ENCODE data around the gene TRA2A. TPM values are rescaled to one million over a fixed set of nuclear protein-coding genes. Genes with fewer than 3 reads are reported as not detected.

The TRA2A gene
- total and polyA plus RNA-seq, 2 donors (not counting 1 experiment from before 2014, with no cell fraction given): 30.4 to 57.9 TPM

- Histone ChIP-seq H3K4me3 (replicated peaks in 1 of 4; ENCODE audit: control extremely low read depth in 1 of 4, insufficient read depth in 1 of 4, low read depth in 3 of 4, low read length in 4 of 4) (peak overlapping the region; percentile 42 to 80 (median 52)), H3K9me3 (ENCODE audit: control insufficient read depth, insufficient read depth, low read depth, low read length) (no peaks in the 10 kb centered on the region), H3K27ac (ENCODE audit: insufficient read depth, low read length) (no peak overlapping the region), H3K4me2 (ENCODE audit: extremely low read depth, insufficient read depth, low read length) (peak overlapping the region; percentile 93), H4K20me1 (ENCODE audit: control insufficient read depth, extremely low read depth, insufficient read depth, low read length) (peaks cover 2% of the 10 kb centered on the region), H3K79me2 (ENCODE audit: control insufficient read depth, insufficient read depth, low read length) (peaks cover 4% of the 10 kb centered on the region), H2AFZ (ENCODE audit: low read length) (peak overlapping the region; percentile 71), H3K36me3 (ENCODE audit: control insufficient read depth, insufficient read depth, low read length) (no peaks in the 10 kb centered on the region), H3K9ac (ENCODE audit: insufficient read depth, low read length) (peak overlapping the region; percentile 43), H3K27me3 (ENCODE audit: control insufficient read depth, insufficient read depth, low read length) (peaks cover 40% of the 10 kb centered on the region), H3K4me1 (ENCODE audit: control insufficient read depth, extremely low read depth, insufficient read depth, low read length) (peaks cover 2% of the 10 kb centered on the region)
- TF ChIP-seq CTCF (conservative IDR thresholded peaks at IDR 0.05 in 1 of 2, IDR thresholded peaks at IDR 0.05 in 1 of 2; ENCODE audit: low read depth in 1 of 2, low read length in 2 of 2) (no peak), EZH2 (IDR thresholded peaks at IDR 0.05; ENCODE audit: low read length, missing control alignments) (no peak)
- DNase-seq (ENCODE audit: low read depth in 2 of 2): no peak
These were observed 58.0 kb downstream of the TRA2A start for GRCh38 chr7:23473844-23474093.

GRCh38 chr7:23472956-23473843 lies 58.6 kb downstream of the TRA2A start:
- Histone ChIP-seq H3K79me2 (ENCODE audit: control insufficient read depth, insufficient read depth, low read length) (peaks cover 7% of the 10 kb centered on the region), H2AFZ (ENCODE audit: low read length) (no peak overlapping the region), H3K9ac (ENCODE audit: insufficient read depth, low read length) (peak overlapping the region; percentile 43), H3K4me1 (ENCODE audit: control insufficient read depth, extremely low read depth, insufficient read depth, low read length) (peaks cover 2% of the 10 kb centered on the region), H4K20me1 (ENCODE audit: control insufficient read depth, extremely low read depth, insufficient read depth, low read length) (peaks cover 2% of the 10 kb centered on the region), H3K4me3 (replicated peaks in 1 of 4; ENCODE audit: control extremely low read depth in 1 of 4, insufficient read depth in 1 of 4, low read depth in 3 of 4, low read length in 4 of 4) (peak overlapping the region in 3 of 4 experiments; percentile 42 to 80 (median 59)), H3K9me3 (ENCODE audit: control insufficient read depth, insufficient read depth, low read depth, low read length) (no peaks in the 10 kb centered on the region), H3K27me3 (ENCODE audit: control insufficient read depth, insufficient read depth, low read length) (peaks cover 40% of the 10 kb centered on the region), H3K4me2 (ENCODE audit: extremely low read depth, insufficient read depth, low read length) (peak overlapping the region; percentile 93), H3K27ac (ENCODE audit: insufficient read depth, low read length) (no peak overlapping the region), H3K36me3 (ENCODE audit: control insufficient read depth, insufficient read depth, low read length) (no peaks in the 10 kb centered on the region)
- DNase-seq (ENCODE audit: low read depth in 2 of 2): peak in 1 of 2 donors; percentile 44
- TF ChIP-seq CTCF (conservative IDR thresholded peaks at IDR 0.05 in 1 of 2, IDR thresholded peaks at IDR 0.05 in 1 of 2; ENCODE audit: low read depth in 1 of 2, low read length in 2 of 2) (no peak), EZH2 (IDR thresholded peaks at IDR 0.05; ENCODE audit: low read length, missing control alignments) (peak; percentile 25)

GRCh38 chr7:23472556-23472955 lies 59.2 kb downstream of the TRA2A start:
- Histone ChIP-seq H2AFZ (ENCODE audit: low read length) (no peak overlapping the region), H3K9me3 (ENCODE audit: control insufficient read depth, insufficient read depth, low read depth, low read length) (no peaks in the 10 kb centered on the region), H3K9ac (ENCODE audit: insufficient read depth, low read length) (no peak overlapping the region), H3K27me3 (ENCODE audit: control insufficient read depth, insufficient read depth, low read length) (peaks cover 43% of the 10 kb centered on the region), H3K27ac (ENCODE audit: insufficient read depth, low read length) (no peak overlapping the region), H3K36me3 (ENCODE audit: control insufficient read depth, insufficient read depth, low read length) (no peaks in the 10 kb centered on the region), H3K4me1 (ENCODE audit: control insufficient read depth, extremely low read depth, insufficient read depth, low read length) (peaks cover 2% of the 10 kb centered on the region), H4K20me1 (ENCODE audit: control insufficient read depth, extremely low read depth, insufficient read depth, low read length) (no peaks in the 10 kb centered on the region), H3K4me2 (ENCODE audit: extremely low read depth, insufficient read depth, low read length) (no peak overlapping the region), H3K4me3 (replicated peaks in 1 of 4; ENCODE audit: control extremely low read depth in 1 of 4, insufficient read depth in 1 of 4, low read depth in 3 of 4, low read length in 4 of 4) (peak overlapping the region in 1 of 4 experiments; percentile 80), H3K79me2 (ENCODE audit: control insufficient read depth, insufficient read depth, low read length) (peaks cover 7% of the 10 kb centered on the region)
- no peak for TF ChIP-seq CTCF (conservative IDR thresholded peaks at IDR 0.05 in 1 of 2, IDR thresholded peaks at IDR 0.05 in 1 of 2; ENCODE audit: low read depth in 1 of 2, low read length in 2 of 2)
- no peak for TF ChIP-seq EZH2 (IDR thresholded peaks at IDR 0.05; ENCODE audit: low read length, missing control alignments)
- DNase-seq (ENCODE audit: low read depth in 2 of 2): no peak
